Left renal pelvis (tissue), 4 donors: ENCODE data around the gene RCC1. TPM values are rescaled to one million over a fixed set of nuclear protein-coding genes. Genes with fewer than 3 reads are reported as not detected.
"Not testable (repeated sequence)": the region's sequence is repeated elsewhere in the genome, so short reads cannot be mapped to it uniquely, and the experiment has no call there.

Source experiments
- DNase-seq, 4 donors: peaks; one replicate each; pipeline ENCODE4 v3.0.0-alpha.2; 2013; ENCODE audit warnings: low read depth in 4 of 4, low spot score in 3 of 4
- polyA plus RNA-seq, 4 donors: library from polyadenylated mRNA; unstranded; fragments of 120-200 nt; gene quantifications; one replicate each; pipeline ENCODE4 v1.2.1, GENCODE V29; 2013; ENCODE audit not compliant: insufficient read length in 4 of 4

Gene RCC1
- polyA plus RNA-seq: 10 to 100 TPM; 29.4 to 37.9 (median 33.8) TPM

DNA sequence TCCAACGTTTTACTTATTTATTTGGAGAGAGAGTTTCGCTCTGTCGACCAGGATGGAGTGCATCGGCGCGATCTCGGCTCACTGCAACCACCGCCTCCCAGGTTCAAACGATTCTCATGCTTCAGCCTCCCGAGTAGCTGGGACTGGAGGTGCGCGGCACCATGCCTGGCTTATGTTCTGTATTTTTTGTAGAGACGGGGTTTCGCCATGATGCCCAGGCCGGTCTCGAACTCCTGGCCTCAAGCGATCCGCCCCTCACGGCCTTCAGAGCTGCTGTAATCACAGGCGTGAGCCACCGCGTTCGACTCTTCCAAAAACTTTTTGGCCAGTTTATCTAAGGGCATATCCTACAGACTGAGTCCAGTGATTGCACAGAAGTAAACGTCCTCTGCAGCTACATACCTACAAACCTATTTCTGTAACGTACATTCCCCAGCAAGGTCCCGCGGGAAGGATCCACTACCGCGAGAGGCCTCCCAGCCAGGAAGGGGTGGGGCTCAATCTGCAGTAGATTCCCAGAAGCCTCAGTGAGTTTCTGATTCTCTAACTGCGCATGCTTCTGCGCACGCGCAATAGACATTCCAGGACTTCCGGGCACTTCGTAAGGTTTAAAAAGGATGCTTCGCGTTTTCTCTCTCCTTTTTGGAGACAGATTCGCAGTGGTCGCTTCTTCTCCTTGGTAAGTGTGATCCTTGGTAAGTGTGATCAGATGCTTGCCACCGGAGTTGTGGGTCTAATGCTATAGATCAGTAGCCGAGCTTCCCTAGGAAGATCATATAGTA is at the start of gene RCC1:
TSS of gene RCC1 (plus strand) at position 638 of the 782 bp plus-strand sequence. CDS start 23,824 bp downstream, outside the sequence.
- peak; percentile 97 to 98 (median 98) for DNase-seq

DNA sequence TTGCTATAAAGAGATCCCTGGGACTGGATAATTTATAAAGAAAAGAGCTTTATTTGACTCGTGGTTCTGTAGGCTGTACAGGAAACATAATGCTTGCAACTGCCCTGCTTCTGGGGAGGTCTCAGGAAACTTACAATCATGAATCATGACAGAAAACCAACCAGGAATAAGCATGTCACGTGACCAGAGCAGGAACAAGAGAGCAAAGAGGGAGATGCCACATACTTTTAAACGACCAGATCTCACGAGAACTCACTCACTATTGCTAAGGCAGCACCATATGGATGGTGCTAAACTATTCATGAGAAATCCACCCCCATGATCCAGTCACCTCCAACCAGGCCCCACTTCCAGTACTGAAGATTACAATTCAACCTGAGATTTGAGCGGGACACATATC is 49.8 kb upstream of the RCC1 start:
- DNase-seq: no peak

GRCh38 chr1:28457678-28458077 is 48.2 kb upstream of the RCC1 start:
- DNase-seq: no peak

DNA sequence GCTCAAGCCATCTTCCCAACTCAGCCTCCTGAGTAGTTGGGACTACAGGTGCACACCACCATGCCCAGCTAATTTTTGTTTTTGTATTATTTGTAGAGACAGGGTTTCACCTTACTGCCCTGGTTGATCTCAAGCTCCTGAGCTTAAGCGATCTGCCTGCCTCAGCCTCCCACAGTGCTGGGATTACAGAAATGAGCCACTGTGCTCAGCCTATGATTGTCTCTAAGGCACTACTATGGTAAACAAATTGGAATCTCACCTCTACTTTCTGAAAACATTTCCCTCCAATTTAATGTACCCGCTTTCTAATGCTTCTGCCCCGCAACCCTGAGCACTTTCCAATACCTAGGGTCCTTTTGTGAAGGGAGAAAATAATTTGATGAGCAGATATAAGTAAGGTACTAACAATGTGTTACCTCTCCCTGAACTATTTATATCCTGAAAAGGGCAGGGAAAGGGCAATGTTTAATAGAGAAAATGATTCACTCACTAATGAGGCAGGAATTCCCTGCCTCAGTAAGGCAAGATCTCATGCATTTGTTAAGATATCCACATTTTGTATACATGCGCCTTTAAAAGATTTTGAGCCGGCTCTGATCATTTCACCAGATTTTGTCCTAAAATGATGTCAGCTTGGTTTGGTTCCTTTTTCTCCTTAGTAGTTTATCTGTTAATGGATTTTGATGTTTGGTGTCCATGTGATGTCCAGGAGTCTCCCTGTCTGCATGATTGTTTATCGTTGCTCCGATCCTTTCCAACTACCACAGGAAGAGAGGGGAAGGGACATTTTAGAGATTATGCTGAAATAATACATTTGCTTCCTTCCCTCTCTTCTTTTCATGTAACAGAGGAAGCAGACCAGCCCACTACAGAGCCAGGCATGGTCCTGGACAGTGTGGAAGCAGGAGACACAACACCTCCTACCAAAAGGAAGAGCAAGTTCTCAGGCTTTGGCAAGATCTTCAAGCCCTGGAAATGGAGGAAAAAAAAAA is 47.3 kb upstream of the RCC1 start:
- no peak for DNase-seq

- no peak for DNase-seq
Observed at GRCh38 chr1:28466226-28466778, 39.5 kb upstream of the RCC1 start.

- DNase-seq: no peak
Observed at GRCh38 chr1:28470146-28470545, 35.7 kb upstream of the RCC1 start.

DNA sequence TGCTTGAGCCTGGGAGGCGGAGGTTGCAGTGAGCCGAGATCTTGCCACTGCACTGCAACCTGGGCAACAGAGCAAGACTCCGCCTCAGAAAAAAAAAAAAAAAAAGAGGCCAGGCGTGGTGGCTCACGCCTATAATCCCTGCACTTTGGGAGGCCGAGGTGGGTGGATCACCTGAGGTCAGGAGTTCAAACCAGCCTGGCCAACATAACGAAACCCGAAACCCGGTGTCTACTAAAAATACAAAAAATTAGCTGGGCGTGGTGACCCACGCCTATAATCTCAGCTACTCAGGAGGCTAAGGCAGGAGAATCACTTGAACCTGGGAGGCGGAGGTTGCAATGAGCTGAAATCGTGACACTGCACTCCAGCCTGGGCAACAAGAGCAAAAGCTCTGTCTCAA is 26.3 kb upstream of the RCC1 start:
- not testable (repeated sequence) for DNase-seq

DNA sequence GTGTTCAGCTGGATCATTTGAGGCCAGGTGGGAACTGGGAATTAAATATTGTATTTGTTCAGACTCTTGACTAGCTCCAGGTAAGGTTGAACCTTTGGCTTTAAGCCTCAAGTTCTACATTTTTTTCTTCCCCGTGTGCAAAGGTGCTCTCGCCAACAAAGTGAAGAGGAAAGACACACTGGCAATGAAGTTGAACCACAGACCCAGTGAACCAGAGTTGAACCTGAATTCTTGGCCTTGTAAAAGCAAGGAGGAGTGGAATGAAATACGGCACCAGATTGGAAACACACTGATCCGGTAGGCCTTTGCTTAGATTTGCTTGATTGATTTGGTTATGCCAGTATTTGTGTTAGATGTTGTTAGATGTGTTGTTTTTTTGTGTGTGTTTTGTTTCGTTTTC is 25.5 kb upstream of the RCC1 start:
- DNase-seq: peak in 2 of 4 donors; percentile 10 to 32

- no peak for DNase-seq
Observed at GRCh38 chr1:28482138-28482537, 23.7 kb upstream of the RCC1 start.

DNA sequence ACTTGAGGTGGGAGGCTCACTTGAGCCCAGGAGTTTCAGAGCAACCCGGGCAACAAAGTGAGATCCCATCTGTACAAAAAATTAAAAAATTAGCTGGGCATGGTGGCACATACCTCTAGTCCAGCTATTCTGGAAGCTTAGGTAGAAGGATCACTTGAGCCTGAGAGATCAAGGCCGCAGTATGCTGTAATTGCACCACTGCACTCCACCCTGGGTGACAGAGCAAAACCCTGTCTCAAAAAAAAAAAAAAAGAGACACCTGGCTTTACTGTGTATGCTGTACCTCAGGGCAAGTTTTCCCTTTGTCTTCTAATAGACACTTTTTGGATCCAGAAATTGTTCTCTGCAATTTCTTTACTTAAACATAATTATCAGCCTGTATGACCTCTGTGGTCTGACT is 23.1 kb upstream of the RCC1 start:
- DNase-seq: no peak

GRCh38 chr1:28494737-28495136 is 11.1 kb upstream of the RCC1 start:
- no peak for DNase-seq

DNA sequence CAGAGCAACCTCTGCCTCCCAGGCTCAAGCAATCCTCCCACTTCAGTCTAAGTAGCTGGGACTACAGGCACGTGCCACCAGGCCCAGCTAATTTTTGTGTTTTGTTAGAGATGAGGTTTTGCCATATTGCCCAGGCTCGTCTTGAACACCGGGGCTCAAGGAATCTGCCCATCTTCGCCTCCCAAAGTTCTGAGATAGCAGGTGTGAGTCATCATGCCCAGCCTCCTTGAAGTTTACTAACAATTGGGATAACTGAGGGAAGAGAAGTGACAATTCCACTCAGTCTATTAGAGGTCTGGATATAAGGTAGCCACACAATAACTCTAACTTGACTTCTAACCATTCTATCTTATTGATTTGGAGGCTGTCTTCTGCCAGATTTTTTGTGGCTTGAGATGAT is 6.3 kb upstream of the RCC1 start:
- DNase-seq: no peak

- DNase-seq: no peak
Observed at GRCh38 chr1:28501925-28502324, 3.9 kb upstream of the RCC1 start.

DNA sequence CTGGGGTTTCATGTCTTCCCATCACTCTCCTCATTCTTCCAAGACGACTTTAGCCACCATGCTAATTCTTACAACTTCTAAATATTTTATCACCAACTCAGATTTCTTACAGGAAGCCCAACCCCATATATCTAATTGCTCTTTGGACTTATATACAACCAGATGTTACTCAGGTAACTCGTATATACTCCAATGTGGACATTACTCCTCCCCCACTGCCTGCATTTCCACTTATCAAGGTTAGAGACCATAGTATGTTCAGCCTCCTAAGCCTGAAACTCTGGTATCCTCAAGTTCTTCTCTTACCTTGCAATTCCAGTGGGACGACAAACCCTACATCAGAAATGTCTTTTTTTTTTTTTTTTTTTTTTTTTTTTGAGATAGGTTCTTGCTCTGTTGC is 2.7 kb upstream of the RCC1 start:
- no peak for DNase-seq

DNA sequence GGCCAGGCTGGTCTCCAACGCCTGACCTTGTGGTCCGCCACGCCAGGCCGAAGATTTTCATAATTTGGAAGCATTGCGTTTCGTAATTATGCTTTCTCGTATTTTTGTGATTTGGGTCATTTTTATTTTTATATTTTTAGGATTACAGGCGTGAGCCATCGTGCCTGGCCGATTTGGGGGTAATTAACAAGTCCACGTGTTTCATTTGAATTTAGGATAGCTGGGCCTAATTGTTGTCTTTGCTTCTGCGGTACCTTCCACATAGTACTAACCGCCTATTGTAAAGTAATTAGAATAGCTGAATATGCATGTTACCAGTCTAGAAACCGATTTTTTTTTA is 1.0 kb downstream of the RCC1 start:
- DNase-seq: no peak

DNA sequence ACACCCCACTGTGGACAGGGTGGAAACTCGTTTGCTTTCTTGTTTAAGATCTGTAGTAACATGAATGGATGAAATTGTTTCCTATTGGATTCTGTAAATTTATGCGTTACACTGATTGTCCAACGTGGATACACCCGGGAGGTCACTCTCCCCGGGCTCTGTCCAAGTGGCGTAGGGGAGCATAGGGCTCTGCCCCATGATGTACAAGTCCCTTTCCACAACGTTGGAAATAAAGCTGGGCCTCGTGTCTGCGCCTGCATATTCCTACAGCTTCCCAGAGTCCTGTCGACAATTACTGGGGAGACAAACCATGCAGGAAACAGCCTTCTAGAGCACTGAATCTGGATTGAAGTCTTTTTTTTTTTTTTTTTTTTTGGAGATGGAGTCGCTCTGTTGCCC is 1.4 kb downstream of the RCC1 start:
- no peak for DNase-seq

GRCh38 chr1:28507646-28508434 is 2.0 kb downstream of the RCC1 start:
- DNase-seq: no peak

DNA sequence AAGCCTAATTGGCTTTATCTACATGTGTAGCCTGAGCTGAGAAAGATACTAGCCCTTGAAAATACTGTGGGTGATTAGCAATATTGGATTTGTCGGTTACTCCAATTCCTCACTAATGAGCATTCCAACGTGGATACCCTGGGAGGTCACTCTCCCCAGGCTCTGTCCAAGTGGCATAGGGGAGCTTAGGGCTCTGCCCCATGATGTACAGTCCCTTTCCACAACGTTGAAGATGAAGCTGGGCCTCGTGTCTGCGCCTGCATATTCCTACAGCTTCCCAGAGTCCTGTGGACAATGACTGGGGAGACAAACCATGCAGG is 2.6 kb downstream of the RCC1 start:
- no peak for DNase-seq

GRCh38 chr1:28509705-28510272 is 3.9 kb downstream of the RCC1 start:
- DNase-seq: no peak

DNA sequence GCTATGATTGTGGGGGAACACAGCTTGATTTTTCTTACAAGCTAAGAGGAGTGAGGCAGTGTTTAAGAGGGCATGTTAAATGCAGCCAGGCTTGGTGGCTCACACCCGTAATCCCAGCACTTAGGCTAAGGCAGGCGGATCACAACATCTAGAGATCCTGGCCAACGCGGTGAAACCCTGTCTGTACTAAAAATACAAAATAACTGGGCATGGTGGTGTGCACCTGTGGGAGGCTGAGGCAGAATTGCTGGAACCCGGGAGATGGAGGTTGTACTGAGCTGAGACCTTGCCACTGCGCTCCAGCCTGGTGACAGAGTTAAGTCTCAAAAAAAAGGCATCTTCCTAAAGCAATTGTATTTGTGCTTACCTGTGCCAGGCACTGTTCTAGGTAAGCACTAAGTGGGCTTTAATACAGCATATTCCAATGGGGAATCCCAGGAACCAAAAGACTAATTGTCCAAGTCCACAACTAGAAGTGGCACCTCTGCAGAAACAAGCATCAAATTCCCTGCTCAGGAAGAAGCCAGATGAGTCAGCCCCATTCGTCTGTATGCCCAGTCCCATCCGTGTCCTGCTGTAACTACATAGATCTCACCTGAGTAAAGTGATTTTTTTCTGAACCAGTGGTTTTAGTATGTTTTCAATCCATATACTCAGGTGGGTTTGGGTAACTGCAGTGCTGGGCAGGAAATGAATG is 4.6 kb downstream of the RCC1 start:
- no peak for DNase-seq
